Small intestine (tissue), 7 donors: ENCODE measurements around the gene C6orf89. TPM values are rescaled to one million over a fixed set of nuclear protein-coding genes. Genes with fewer than 3 reads are reported as not detected.
A peak's percentile ranks its signal among the peaks of the same experiment; 100 is the strongest.

Experiments used
- DNase-seq, 2 donors: peaks; one replicate each; pipeline versions ENCODE4 v3.0.0 to v3.0.0-alpha.2; 2013
- FAIRE-seq: peaks from 2 replicates; lab custom pipeline; 2012; peaks lifted over from hg19 to GRCh38; lab: Jason Lieb, UNC
- H3K27ac ChIP-seq, 3 donors: one replicate each; pipeline ENCODE4 v1.5.1; 2013; ENCODE audit warnings: low read length in 2 of 3, mild to moderate bottlenecking in 2 of 3, control low read depth in 1 of 3, inconsistent platforms in 1 of 3, low read depth in 1 of 3, moderate library complexity in 1 of 3
- H3K27me3 ChIP-seq, 3 donors: one replicate each; pipeline ENCODE4 v1.6.1; 2013; ENCODE audit warnings: low read length in 3 of 3, inconsistent platforms in 1 of 3; ENCODE audit not compliant: control insufficient read depth in 3 of 3, insufficient read depth in 3 of 3
- H3K36me3 ChIP-seq, 3 donors: one replicate each; pipeline ENCODE4 v1.6.1; 2013; ENCODE audit warnings: low read length in 3 of 3, inconsistent platforms in 1 of 3, low read depth in 1 of 3, mild to moderate bottlenecking in 1 of 3, moderate library complexity in 1 of 3; ENCODE audit not compliant: control insufficient read depth in 3 of 3, insufficient read depth in 2 of 3
- H3K4me1 ChIP-seq, 3 donors: one replicate each; pipeline ENCODE4 v1.6.1; 2013; ENCODE audit warnings: low read length in 2 of 3, inconsistent platforms in 1 of 3, low read depth in 1 of 3, mild to moderate bottlenecking in 1 of 3, moderate library complexity in 1 of 3; ENCODE audit not compliant: control insufficient read depth in 3 of 3, insufficient read depth in 2 of 3
- H3K4me3 ChIP-seq, 3 donors: one replicate each; pipeline ENCODE4 v1.5.1; 2013; ENCODE audit warnings: low read length in 3 of 3, control low read depth in 1 of 3, inconsistent platforms in 1 of 3, low read depth in 1 of 3, mild to moderate bottlenecking in 1 of 3, moderate library complexity in 1 of 3
- H3K9me3 ChIP-seq, 2 donors: one replicate each; pipeline ENCODE4 v1.6.1; 2013; ENCODE audit warnings: low read depth in 1 of 2, low read length in 1 of 2; ENCODE audit not compliant: control insufficient read depth in 2 of 2, insufficient read depth in 1 of 2
- WGBS, 3 donors: extraction: QIAGEN DNeasy Blood & Tissue Kit; methylation state at CpG; one replicate each; pipeline ENCODE4 v1.1.7; 2013; 5-methylcytosine and 5-hydroxymethylcytosine counted together
- polyA plus RNA-seq, 4 donors: library from polyadenylated mRNA; stranded (reverse) in 3 of 4; unstranded in 1 of 4; fragments of 200-250 nt in 3 of 4; fragments of 120-200 nt in 1 of 4; gene quantifications; one replicate each; pipeline versions ENCODE4 v1.2.1 to v1.2.3, GENCODE V29; 2013
- donor health status: healthy with polysubstance abuse.
- donor health status: control.
- donor health status: control.
- donor health status: Bipolar disorder and iron deficiency.
- donor health status: healthy.

C6orf89 gene
- polyA plus RNA-seq, 4 donors, result 6.5 to 38.7 (median 18.8) TPM

- Histone ChIP-seq H3K9me3 (no peaks in the 10 kb centered on the region), H3K4me3 (no peak overlapping the region), H3K36me3 (no peaks in the 10 kb centered on the region), H3K27ac (no peak overlapping the region), H3K4me1 (no peaks in the 10 kb centered on the region), H3K27me3 (no peaks in the 10 kb centered on the region)
- WGBS, 3 donors, result 41 to 50% (median 43%) methylated on average over 6 of the region's 6 CpGs
- FAIRE-seq (no peak), DNase-seq (no peak)
Measured at GRCh38 chr6:36955136-36955535, 69.4 kb downstream of the C6orf89 start.

DNA sequence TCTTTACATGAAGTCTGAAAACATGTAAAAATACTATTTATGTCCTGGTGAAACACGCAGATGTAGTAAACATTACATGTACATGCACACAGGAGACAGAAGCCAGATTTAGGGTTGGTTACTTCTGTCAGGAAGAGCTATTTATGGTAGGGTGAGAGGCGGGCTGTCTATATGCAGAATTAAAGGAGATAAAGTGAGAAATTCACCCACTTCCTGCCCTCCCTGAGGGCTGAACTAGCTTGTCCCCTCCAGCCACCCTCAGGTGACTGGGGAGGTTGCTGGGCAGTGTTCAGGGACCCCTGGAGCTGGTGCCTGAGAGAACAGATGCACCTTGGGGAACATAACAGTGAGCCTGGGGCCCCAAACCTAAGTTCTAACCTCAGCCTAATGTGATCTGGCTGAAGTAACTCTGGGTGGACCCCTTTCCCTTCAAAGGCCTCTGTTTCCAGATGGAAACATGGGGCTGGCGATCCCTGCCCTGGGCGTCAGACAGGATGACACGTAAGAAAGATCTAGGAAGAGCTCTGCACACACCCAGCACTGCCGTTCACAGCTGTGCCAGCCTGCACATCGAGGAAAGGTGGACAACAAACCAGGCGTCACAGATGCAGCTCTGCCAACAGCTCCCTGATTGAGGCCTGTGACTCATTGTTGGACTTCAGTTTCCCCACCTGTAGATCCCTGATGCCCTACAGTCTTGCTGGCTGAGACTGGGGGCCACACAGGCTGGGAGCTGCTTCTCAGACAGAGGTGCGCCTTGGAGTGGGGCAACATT lies 70.1 kb downstream of the C6orf89 start:
- WGBS, 3 donors, result 42 to 72% (median 52%) methylated on average over 9 of the region's 9 CpGs
- H3K4me1 ChIP-seq, result peaks cover 0 to 3% (median 2%) of the 10 kb centered on the region in 3 donors
- FAIRE-seq (no peak), DNase-seq (peak in 1 of 2 donors; percentile 84)
- no peaks in the 10 kb centered on the region for H3K27me3 ChIP-seq
- no peak overlapping the region for H3K27ac ChIP-seq
- H3K9me3 ChIP-seq, result no peaks in the 10 kb centered on the region
- no peak overlapping the region for H3K4me3 ChIP-seq
- H3K36me3 ChIP-seq, result no peaks in the 10 kb centered on the region

- Histone ChIP-seq H3K27ac (no peak overlapping the region), H3K4me3 (no peak overlapping the region), H3K36me3 (no peaks in the 10 kb centered on the region), H3K9me3 (no peaks in the 10 kb centered on the region), H3K4me1 (peaks cover 0 to 3% (median 2%) of the 10 kb centered on the region in 3 donors), H3K27me3 (no peaks in the 10 kb centered on the region)
- DNase-seq (no peak), FAIRE-seq (no peak)
Measured at GRCh38 chr6:36956446-36956820, 70.7 kb downstream of the C6orf89 start.

DNA sequence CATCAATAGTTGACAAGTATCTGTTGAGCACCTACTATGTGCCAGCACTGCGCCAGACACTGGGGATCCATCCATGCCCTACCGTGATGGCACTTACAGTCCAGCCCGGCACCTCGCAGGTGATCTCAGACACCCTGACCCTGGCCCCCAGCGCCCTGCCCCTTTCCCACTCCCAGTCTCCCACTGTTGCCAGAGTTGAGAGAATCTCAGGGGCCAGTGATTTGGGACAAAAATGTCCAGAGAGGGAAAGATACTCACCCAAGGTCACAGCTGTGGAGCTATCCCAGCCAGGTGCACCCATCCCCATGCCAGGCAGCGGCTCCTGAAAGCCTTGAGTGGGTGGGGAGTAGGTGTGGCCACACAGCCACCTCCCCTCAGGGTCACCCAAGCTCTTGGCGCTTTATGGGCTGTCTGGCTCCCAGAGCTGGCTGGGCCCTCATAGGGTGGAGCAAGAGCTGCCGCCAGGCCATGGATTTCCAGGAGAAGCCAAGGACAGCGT lies 72.1 kb downstream of the C6orf89 start:
- no peak for FAIRE-seq
- Histone ChIP-seq H3K27ac (no peak overlapping the region), H3K9me3 (no peaks in the 10 kb centered on the region), H3K4me1 (peaks cover 0 to 3% (median 2%) of the 10 kb centered on the region in 3 donors), H3K27me3 (no peaks in the 10 kb centered on the region), H3K36me3 (no peaks in the 10 kb centered on the region), H3K4me3 (no peak overlapping the region)
- DNase-seq, result no peak
- WGBS, 3 donors, result 77 to 84% (median 82%) methylated on average over 9 of the region's 9 CpGs

DNA sequence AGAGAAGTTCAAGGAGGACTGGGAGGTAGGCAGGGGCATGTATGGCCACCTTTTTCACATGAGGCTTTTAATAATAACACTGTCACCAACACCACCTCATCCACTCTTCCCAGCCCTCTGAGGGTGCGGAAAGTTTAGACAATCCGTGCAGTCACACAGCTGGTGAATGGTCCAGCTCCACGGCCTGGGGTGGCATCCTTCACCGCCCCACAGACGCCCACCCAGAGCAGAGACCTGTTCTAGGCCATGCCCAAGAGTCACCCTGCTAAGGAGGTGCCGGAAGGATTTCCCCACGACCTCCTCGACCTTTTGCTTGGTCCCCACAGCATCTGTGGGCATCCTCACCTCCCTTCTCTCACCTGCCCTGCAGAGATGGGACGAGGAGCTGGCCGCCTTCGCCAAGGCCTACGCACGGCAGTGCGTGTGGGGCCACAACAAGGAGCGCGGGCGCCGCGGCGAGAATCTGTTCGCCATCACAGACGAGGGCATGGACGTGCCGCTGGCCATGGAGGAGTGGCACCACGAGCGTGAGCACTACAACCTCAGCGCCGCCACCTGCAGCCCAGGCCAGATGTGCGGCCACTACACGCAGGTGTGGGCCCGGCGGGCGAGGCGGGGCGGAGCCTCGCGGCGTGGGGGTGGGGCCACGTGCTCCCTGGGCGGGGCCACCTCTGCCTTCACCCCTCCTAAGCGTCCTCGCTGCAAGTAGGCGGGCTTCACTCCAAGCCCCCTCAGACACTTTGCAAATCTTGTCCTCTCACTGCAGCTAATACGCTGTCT lies 73.2 kb downstream of the C6orf89 start:
- DNase-seq, result no peak
- peaks cover 0 to 3% (median 2%) of the 10 kb centered on the region in 3 donors for H3K4me1 ChIP-seq
- H3K27me3 ChIP-seq, result no peaks in the 10 kb centered on the region
- no peaks in the 10 kb centered on the region for H3K36me3 ChIP-seq
- H3K9me3 ChIP-seq, result no peaks in the 10 kb centered on the region
- H3K4me3 ChIP-seq, result no peak overlapping the region
- no peak for FAIRE-seq
- no peak overlapping the region for H3K27ac ChIP-seq
- WGBS, 3 donors, result 85 to 96% (median 90%) methylated on average over 34 to 44 of the region's 44 CpGs

- H3K9me3 ChIP-seq, result no peaks in the 10 kb centered on the region
- 85 to 91% (median 86%) methylated on average over 17 of the region's 17 CpGs for WGBS, 3 donors
- no peak overlapping the region for H3K27ac ChIP-seq
- FAIRE-seq, result no peak
- peaks cover 2 to 3% (median 2%) of the 10 kb centered on the region in 3 donors for H3K4me1 ChIP-seq
- H3K36me3 ChIP-seq, result no peaks in the 10 kb centered on the region
- no peaks in the 10 kb centered on the region for H3K27me3 ChIP-seq
- H3K4me3 ChIP-seq, result no peak overlapping the region
- DNase-seq, result no peak
Measured at GRCh38 chr6:36959555-36960250, 74.0 kb downstream of the C6orf89 start.

GRCh38 chr6:36961441-36962435 lies 76.0 kb downstream of the C6orf89 start:
- Histone ChIP-seq H3K4me1 (peaks cover 2 to 7% (median 2%) of the 10 kb centered on the region in 3 donors), H3K27ac (no peak overlapping the region), H3K9me3 (no peaks in the 10 kb centered on the region), H3K27me3 (no peaks in the 10 kb centered on the region), H3K36me3 (peaks cover 0 to 3% (median 0%) of the 10 kb centered on the region in 3 donors), H3K4me3 (no peak overlapping the region)
- no peak for FAIRE-seq
- 69 to 82% (median 70%) methylated on average over 38 to 40 of the region's 40 CpGs for WGBS, 3 donors
- DNase-seq, result no peak
